CD4-positive, alpha-beta memory T cell (primary cell): ENCODE data around the gene RBM7. TPM values are rescaled to one million over a fixed set of nuclear protein-coding genes. Genes with fewer than 3 reads are reported as not detected.

Source experiments
- CTCF ChIA-PET: fragments of 350-600 bp; sonication (Branson Sonifier 250); formaldehyde crosslinking; loops from one replicate; lab custom pipeline; 2021; ENCODE audit warnings: inconsistent platforms; ENCODE audit not compliant: partially characterized antibody; lab: Charles Lee
- POLR2A ChIA-PET: fragments of 350-600 bp; sonication (Branson Sonifier 250); formaldehyde crosslinking; loops from one replicate; lab custom pipeline; 2021; ENCODE audit not compliant: partially characterized antibody; lab: Charles Lee
- DNase-seq, 5 donors: peaks; one replicate each; pipeline versions ENCODE4 v3.0.0 to v3.0.0-alpha.2; 2020 to 2022; ENCODE audit warnings: mixed read lengths in 1 of 5
- H3K27ac ChIP-seq: one replicate; pipeline ENCODE4 v1.7.0; 2013; ENCODE audit warnings: low read depth, low read length
- H3K27me3 ChIP-seq: 2 replicates; pipeline ENCODE4 v1.7.0; 2013; ENCODE audit warnings: mild to moderate bottlenecking, low read length, moderate library complexity; ENCODE audit not compliant: insufficient read depth
- H3K36me3 ChIP-seq: 2 replicates; pipeline ENCODE4 v1.7.0; 2013; ENCODE audit warnings: mild to moderate bottlenecking, low read length, moderate library complexity; ENCODE audit not compliant: insufficient read depth
- H3K4me1 ChIP-seq: 2 replicates; pipeline ENCODE4 v1.7.0; 2013; ENCODE audit warnings: mild to moderate bottlenecking, low read length, moderate library complexity; ENCODE audit not compliant: insufficient read depth
- H3K4me3 ChIP-seq, 2 donors: one replicate each; pipeline ENCODE4 v1.7.0; 2013; ENCODE audit warnings: low read length in 2 of 2, mild to moderate bottlenecking in 1 of 2
- H3K9me3 ChIP-seq, 2 donors: one replicate each; pipeline ENCODE4 v1.7.0; 2013; ENCODE audit warnings: low read length in 2 of 2, control low read depth in 1 of 2; ENCODE audit not compliant: control insufficient read depth in 1 of 2
- H3K27ac Mint-ChIP-seq, 7 donors: one replicate each; pipeline ENCODE4 v1.8.0; 2020 to 2021; ENCODE audit warnings: mixed read lengths in 7 of 7, mild to moderate bottlenecking in 6 of 7, inconsistent platforms in 3 of 7, moderate library complexity in 3 of 7
- H3K27me3 Mint-ChIP-seq, 2 donors: one replicate each; pipeline ENCODE4 v1.8.0; 2020 to 2021; ENCODE audit warnings: mixed read lengths in 2 of 2
- H3K36me3 Mint-ChIP-seq, 2 donors: one replicate each; pipeline ENCODE4 v1.8.0; 2020 to 2021; ENCODE audit warnings: mixed read lengths in 2 of 2, inconsistent platforms in 1 of 2, mild to moderate bottlenecking in 1 of 2
- H3K4me1 Mint-ChIP-seq, 4 donors: one replicate each; pipeline ENCODE4 v1.8.0; 2020 to 2021; ENCODE audit warnings: mixed read lengths in 4 of 4, mild to moderate bottlenecking in 1 of 4
- H3K4me3 Mint-ChIP-seq, 8 donors: one replicate each; pipeline ENCODE4 v1.8.0; 2020 to 2021; ENCODE audit warnings: mixed read lengths in 8 of 8, mild to moderate bottlenecking in 7 of 8, moderate library complexity in 6 of 8, inconsistent platforms in 3 of 8
- H3K9me3 Mint-ChIP-seq, 8 donors: one replicate each; pipeline ENCODE4 v1.8.0; 2020 to 2021; ENCODE audit warnings: mixed read lengths in 8 of 8, mild to moderate bottlenecking in 5 of 8, inconsistent platforms in 3 of 8, moderate library complexity in 1 of 8
- intact Hi-C: fragments of 100-400 bp; cut with micrococcal nuclease; formaldehyde crosslinking; loops from one replicate; pipeline ENCODE4 v1.15.1; 2023
- polyA plus RNA-seq, 2 donors: library from polyadenylated mRNA; unstranded; fragments of 300-500 nt; fragmentation: Illumina TruSeq; gene quantifications; one replicate each; pipeline ENCODE4 v1.2.3, GENCODE V29; 2021
- total RNA-seq, 2 experiments: library from RNA; stranded (reverse); gene quantifications; one replicate each; pipeline ENCODE4 v1.2.3, GENCODE V29; 2021

The RBM7 gene
- total and polyA plus RNA-seq, 4 experiments from 2014 or later, result 23.1 to 43.0 (median 37.8) TPM

DNA sequence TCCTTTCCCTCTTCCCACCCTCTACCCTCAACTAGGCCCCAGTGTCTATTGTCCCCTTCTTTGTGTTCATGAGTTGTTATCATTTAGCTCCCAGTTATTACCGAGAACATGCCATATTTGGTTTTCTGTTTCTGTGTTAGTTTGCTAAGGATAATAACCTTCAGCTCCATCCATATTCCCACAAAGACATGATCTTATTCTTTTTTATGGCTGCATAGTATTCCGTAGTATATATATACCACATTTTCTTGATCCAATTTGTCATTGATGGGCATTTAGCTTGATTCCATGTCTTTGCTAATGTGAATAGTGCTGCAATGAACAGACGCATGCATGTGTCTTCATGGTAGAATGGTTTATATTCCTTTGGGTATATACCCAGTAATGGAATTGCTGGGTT, 18.0 kb upstream of the RBM7 start:
- Mint-ChIP-seq H3K9me3 (peaks cover 0 to 8% (median 3%) of the 10 kb centered on the region in 8 donors), H3K27me3 (peaks cover 12 to 14% of the 10 kb centered on the region in 2 donors), H3K36me3 (no peaks in the 10 kb centered on the region), H3K27ac (no peak overlapping the region), H3K4me1 (peaks cover 0 to 10% (median 2%) of the 10 kb centered on the region in 4 donors), H3K4me3 (no peak overlapping the region)
- Histone ChIP-seq H3K36me3 (no peaks in the 10 kb centered on the region), H3K9me3 (no peaks in the 10 kb centered on the region), H3K4me3 (no peak overlapping the region), H3K27ac (no peak overlapping the region), H3K27me3 (no peaks in the 10 kb centered on the region), H3K4me1 (no peaks in the 10 kb centered on the region)
- ChIA-PET CTCF (interaction anchor here (1.1 to 1.5 kb wide), 2 partner anchors 9 to 11 kb away, joined by 3 read pairs; no protein-coding TSS in a partner anchor), POLR2A (no interaction called here)
- DNase-seq, result no peak
- intact Hi-C loops, result no loop called here

- ChIA-PET CTCF (interaction anchor here (1.0 kb wide), 1 partner anchor 8 kb away, joined by 3 read pairs; no protein-coding TSS in a partner anchor), POLR2A (no interaction called here)
- H3K9me3 Mint-ChIP-seq, result peaks cover 0 to 8% (median 3%) of the 10 kb centered on the region in 8 donors
Observed at GRCh38 chr11:114384487-114384886, 16.0 kb upstream of the RBM7 start.

DNA sequence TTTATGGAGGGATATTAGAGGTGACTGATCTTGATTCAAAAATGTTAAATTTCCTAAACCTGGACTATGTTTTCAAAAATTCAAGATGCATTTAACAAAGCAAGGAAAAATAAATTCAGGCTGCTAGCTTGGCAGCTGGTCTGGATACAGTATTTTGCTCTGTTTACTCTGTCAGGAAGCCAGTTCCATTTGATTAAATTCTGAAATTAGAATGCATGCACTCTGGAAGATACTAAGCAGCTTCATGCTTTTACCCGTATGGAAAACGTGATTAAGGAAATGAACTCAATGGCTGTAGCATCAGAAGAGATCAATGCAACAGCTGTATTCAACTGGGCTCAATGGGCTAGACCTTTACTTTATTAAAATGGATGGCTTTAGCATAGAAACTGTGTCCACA, 14.3 kb upstream of the RBM7 start:
- peaks cover 7 to 15% of the 10 kb centered on the region in 2 donors for H3K27me3 Mint-ChIP-seq
- H3K9me3 Mint-ChIP-seq, result peaks cover 0 to 8% (median 3%) of the 10 kb centered on the region in 8 donors
- H3K9me3 ChIP-seq, result no peaks in the 10 kb centered on the region
- intact Hi-C loops, result no loop called here
- H3K4me1 ChIP-seq, result no peaks in the 10 kb centered on the region
- POLR2A ChIA-PET, result no interaction called here
- no peaks in the 10 kb centered on the region for H3K36me3 ChIP-seq
- CTCF ChIA-PET, result interaction anchor here (0.8 kb wide), 1 partner anchor 490 kb away, joined by 3 read pairs; no protein-coding TSS in a partner anchor
- H3K27ac Mint-ChIP-seq, result no peak overlapping the region
- no peak overlapping the region for H3K27ac ChIP-seq
- no peak for DNase-seq
- H3K4me1 Mint-ChIP-seq, result no peaks in the 10 kb centered on the region
- no peak overlapping the region for H3K4me3 Mint-ChIP-seq
- no peaks in the 10 kb centered on the region for H3K36me3 Mint-ChIP-seq
- H3K27me3 ChIP-seq, result no peaks in the 10 kb centered on the region
- H3K4me3 ChIP-seq, result no peak overlapping the region

More at GRCh38 chr11:114384487-114384886, 16.0 kb upstream of the RBM7 start:
- no peaks in the 10 kb centered on the region for H3K27me3 ChIP-seq
- no peak overlapping the region for H3K27ac ChIP-seq
- Mint-ChIP-seq H3K27me3 (peaks cover 12 to 15% of the 10 kb centered on the region in 2 donors), H3K27ac (no peak overlapping the region), H3K4me1 (peaks cover 0 to 10% (median 2%) of the 10 kb centered on the region in 4 donors), H3K4me3 (no peak overlapping the region), H3K36me3 (no peaks in the 10 kb centered on the region)
- intact Hi-C loops, result no loop called here
- H3K4me1 ChIP-seq, result no peaks in the 10 kb centered on the region
- no peaks in the 10 kb centered on the region for H3K9me3 ChIP-seq
- H3K4me3 ChIP-seq, result no peak overlapping the region
- H3K36me3 ChIP-seq, result no peaks in the 10 kb centered on the region
- DNase-seq, result no peak

DNA sequence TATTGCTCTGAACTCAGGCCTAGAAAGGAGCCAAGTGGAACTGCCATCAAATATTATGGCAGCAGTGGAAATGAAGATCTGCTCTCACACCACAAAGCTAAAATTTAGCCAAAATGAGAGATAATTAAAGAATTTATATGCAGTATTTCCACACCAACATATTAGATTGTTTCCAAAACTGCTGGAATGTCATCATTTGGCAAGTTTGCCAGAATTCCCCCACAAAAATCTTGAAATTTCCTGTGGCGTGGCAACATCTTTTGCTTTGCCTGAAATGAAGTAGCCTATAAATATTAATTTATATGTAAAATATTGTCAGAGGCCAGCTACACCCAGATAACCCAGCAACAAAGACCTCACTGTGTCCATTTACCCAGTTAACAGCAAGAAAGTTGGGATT, 13.9 kb upstream of the RBM7 start:
- no peaks in the 10 kb centered on the region for H3K36me3 Mint-ChIP-seq
- H3K4me1 Mint-ChIP-seq, result no peaks in the 10 kb centered on the region
- Histone ChIP-seq H3K27ac (no peak overlapping the region), H3K4me3 (no peak overlapping the region), H3K27me3 (no peaks in the 10 kb centered on the region), H3K4me1 (no peaks in the 10 kb centered on the region), H3K9me3 (no peaks in the 10 kb centered on the region), H3K36me3 (no peaks in the 10 kb centered on the region)
- H3K9me3 Mint-ChIP-seq, result peaks cover 0 to 8% (median 3%) of the 10 kb centered on the region in 8 donors
- no peak overlapping the region for H3K4me3 Mint-ChIP-seq
- DNase-seq, result no peak
- peaks cover 8 to 15% of the 10 kb centered on the region in 2 donors for H3K27me3 Mint-ChIP-seq
- CTCF ChIA-PET, result interaction anchor here (0.8 kb wide), 1 partner anchor 491 kb away, joined by 3 read pairs; no protein-coding TSS in a partner anchor
- H3K27ac Mint-ChIP-seq, result no peak overlapping the region
- intact Hi-C loops, result no loop called here
- POLR2A ChIA-PET, result no interaction called here

DNA sequence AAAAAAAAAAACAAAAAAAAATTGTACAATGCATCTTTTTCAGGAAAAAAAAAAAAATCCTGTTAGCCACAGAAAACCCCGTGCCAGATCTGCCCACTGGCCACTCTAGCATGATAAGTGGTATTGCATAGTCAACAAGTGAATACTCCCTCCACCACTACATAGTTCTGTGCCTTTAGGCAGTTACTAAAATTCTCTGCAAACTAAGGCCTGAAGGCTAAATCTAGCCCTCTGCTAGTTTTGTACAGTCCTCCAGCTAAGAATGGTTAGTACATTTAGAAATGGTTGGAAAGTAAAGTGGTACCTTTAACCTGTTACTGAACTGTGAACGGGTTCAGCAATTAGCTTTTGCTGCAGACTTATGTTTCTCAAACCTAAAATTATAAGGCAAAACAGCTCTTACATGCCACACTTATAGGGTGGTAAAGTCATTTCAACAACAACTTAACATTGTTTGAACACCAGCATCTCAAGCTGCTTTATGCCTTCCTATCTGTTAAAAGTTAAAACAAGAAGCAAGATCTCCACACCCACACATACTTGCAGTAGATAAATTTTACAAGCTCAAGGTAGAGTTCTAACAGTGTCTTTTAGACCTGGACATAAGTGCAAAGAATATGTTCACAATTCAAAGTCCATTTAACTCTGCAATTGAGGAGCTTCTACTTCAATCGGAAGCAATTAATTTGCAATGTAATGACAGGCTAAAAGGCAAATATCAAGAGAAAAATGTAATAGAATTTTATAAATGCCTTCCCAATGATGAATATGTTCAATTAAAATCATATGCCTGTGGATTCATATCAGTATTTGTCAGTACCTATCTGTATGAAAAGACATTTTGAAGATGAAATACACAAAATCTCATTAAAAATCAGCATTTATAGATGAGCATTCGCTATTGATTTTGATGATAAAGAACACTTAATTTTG, 7.5 kb upstream of the RBM7 start:
- no peak overlapping the region for H3K27ac Mint-ChIP-seq
- CTCF ChIA-PET, result interaction anchor here (0.7 to 1.5 kb wide), 2 partner anchors 11 to 399 kb away, joined by 3 read pairs; no protein-coding TSS in a partner anchor

GRCh38 chr11:114395736-114396135, 4.7 kb upstream of the RBM7 start:
- Mint-ChIP-seq H3K27ac (no peak overlapping the region), H3K36me3 (peaks cover 0 to 8% of the 10 kb centered on the region in 2 donors), H3K9me3 (no peaks in the 10 kb centered on the region), H3K4me1 (peaks cover 14 to 28% (median 19%) of the 10 kb centered on the region in 4 donors), H3K27me3 (peaks cover 0 to 2% of the 10 kb centered on the region in 2 donors), H3K4me3 (no peak overlapping the region)
- no peak for DNase-seq
- Histone ChIP-seq H3K36me3 (no peaks in the 10 kb centered on the region), H3K4me3 (no peak overlapping the region), H3K27me3 (no peaks in the 10 kb centered on the region), H3K4me1 (peaks cover 14% of the 10 kb centered on the region), H3K27ac (no peak overlapping the region), H3K9me3 (no peaks in the 10 kb centered on the region)
- POLR2A ChIA-PET, result no interaction called here
- intact Hi-C loops, result no loop called here
- CTCF ChIA-PET, result no interaction called here

More for the DNA sequence above, 7.5 kb upstream of the RBM7 start:
- Histone ChIP-seq H3K4me3 (no peak overlapping the region), H3K4me1 (no peaks in the 10 kb centered on the region), H3K36me3 (no peaks in the 10 kb centered on the region), H3K27me3 (no peaks in the 10 kb centered on the region), H3K27ac (no peak overlapping the region), H3K9me3 (no peaks in the 10 kb centered on the region)
- Mint-ChIP-seq H3K36me3 (no peaks in the 10 kb centered on the region), H3K9me3 (no peaks in the 10 kb centered on the region), H3K4me1 (peaks cover 0 to 6% (median 2%) of the 10 kb centered on the region in 4 donors), H3K4me3 (no peak overlapping the region), H3K27me3 (peaks cover 2 to 3% of the 10 kb centered on the region in 2 donors)
- intact Hi-C loops, result no loop called here
- DNase-seq, result no peak
- POLR2A ChIA-PET, result no interaction called here

GRCh38 chr11:114396916-114397315, 3.5 kb upstream of the RBM7 start:
- intact Hi-C loops, result no loop called here
- Mint-ChIP-seq H3K9me3 (no peaks in the 10 kb centered on the region), H3K4me3 (no peak overlapping the region), H3K27ac (peak overlapping the region in 1 of 7 donors; percentile 9), H3K36me3 (peaks cover 0 to 15% of the 10 kb centered on the region in 2 donors), H3K4me1 (peaks cover 17 to 35% (median 25%) of the 10 kb centered on the region in 4 donors), H3K27me3 (no peaks in the 10 kb centered on the region)
- Histone ChIP-seq H3K9me3 (no peaks in the 10 kb centered on the region), H3K4me1 (peaks cover 24% of the 10 kb centered on the region), H3K27ac (no peak overlapping the region), H3K4me3 (no peak overlapping the region), H3K36me3 (no peaks in the 10 kb centered on the region), H3K27me3 (no peaks in the 10 kb centered on the region)
- POLR2A ChIA-PET, result no interaction called here
- CTCF ChIA-PET, result no interaction called here
- no peak for DNase-seq
